Measurements from ENCODE around the gene ITGB5.

DNA sequence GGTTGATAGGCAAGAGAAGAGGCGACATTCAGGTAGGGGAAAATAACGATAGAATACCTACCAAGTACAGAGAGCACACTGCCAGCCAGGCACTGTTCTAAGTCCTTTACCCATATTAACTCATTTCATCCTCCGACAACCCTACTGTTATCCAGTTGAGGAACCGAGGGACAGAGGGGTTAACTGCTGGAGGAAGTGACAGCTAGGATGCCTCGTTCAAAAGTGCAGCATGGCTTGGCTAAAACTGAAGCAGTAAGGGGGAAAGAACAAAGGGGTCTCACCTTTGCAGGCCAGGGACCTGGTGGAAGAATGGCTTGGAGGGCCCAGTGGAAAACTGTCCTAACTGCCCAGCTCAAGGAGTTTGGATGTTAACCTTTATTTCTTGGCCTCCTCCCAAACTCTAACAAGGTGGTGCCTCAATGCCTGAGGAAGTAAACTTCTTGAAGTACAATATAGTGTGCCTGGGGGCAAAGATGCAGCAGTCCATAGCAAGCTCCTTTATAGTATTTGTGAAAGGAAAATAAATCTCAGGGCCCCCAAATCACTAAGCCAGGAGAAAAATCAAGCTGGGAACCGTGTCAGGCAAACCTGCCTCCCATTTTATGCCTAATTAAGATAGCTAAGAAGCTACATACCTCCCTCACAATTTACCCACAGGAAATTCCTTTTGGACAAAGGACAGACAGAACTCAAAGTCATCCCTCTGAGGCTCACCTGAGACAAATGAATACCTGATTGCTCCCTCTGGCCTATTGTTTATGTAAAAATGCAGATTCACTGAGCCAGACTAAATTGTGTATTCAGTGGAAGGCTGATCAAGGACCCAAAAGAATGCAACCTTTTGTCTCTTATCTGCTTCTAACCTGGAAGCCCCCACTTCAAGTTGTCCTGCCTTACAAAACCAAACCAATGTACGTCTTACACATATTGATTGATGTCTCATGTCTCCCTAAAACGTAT is 1.6 kb upstream of the ITGB5 start:
- no peak for TF ChIP-seq POLR2A (IDR thresholded peaks at IDR 0.05; ENCODE audit: low read length)
- no peak for TF ChIP-seq GATA1 (IDR thresholded peaks at IDR 0.05; ENCODE audit: low read depth, low read length)
